ENCODE measurements around the gene PLCXD1.
A peak's percentile ranks its signal among the peaks of the same experiment; 100 is the strongest.
"Not testable (repeated sequence)": the region's sequence is repeated elsewhere in the genome, so short reads cannot be mapped to it uniquely, and the experiment has no call there.

PLCXD1 gene

GRCh38 chrX:305781-306613, 24.8 kb downstream of the PLCXD1 start:
- H3K36me3 Mint-ChIP-seq, result peaks cover 16% of the 10 kb centered on the region
- H3K4me1 Mint-ChIP-seq, H3K9me3 Mint-ChIP-seq, H3K27ac Mint-ChIP-seq, H3K4me3 Mint-ChIP-seq, H3K27me3 Mint-ChIP-seq: not testable (repeated sequence)

GRCh38 chrX:306614-307251, 25.6 kb downstream of the PLCXD1 start:
- H3K27me3 Mint-ChIP-seq, H3K9me3 Mint-ChIP-seq, H3K27ac Mint-ChIP-seq, H3K4me1 Mint-ChIP-seq, H3K4me3 Mint-ChIP-seq: not testable (repeated sequence)
- H3K36me3 Mint-ChIP-seq, result peaks cover 14% of the 10 kb centered on the region

- H3K27me3 Mint-ChIP-seq, result no peaks in the 10 kb centered on the region
- H3K36me3 Mint-ChIP-seq, result peaks cover 18% of the 10 kb centered on the region
- H3K4me1 Mint-ChIP-seq, result no peaks in the 10 kb centered on the region
Observed at GRCh38 chrX:307261-308111, 26.3 kb downstream of the PLCXD1 start.

GRCh38 chrX:308821-309520, 27.8 kb downstream of the PLCXD1 start:
- H3K27me3 Mint-ChIP-seq, result no peaks in the 10 kb centered on the region
- peaks cover 16% of the 10 kb centered on the region for H3K36me3 Mint-ChIP-seq
- H3K9me3 Mint-ChIP-seq, result no peaks in the 10 kb centered on the region
- H3K27ac Mint-ChIP-seq, result no peak overlapping the region
- H3K4me3 Mint-ChIP-seq, result no peak overlapping the region
- no peaks in the 10 kb centered on the region for H3K4me1 Mint-ChIP-seq

More at GRCh38 chrX:307261-308111, 26.3 kb downstream of the PLCXD1 start:
- no peaks in the 10 kb centered on the region for H3K9me3 Mint-ChIP-seq
- peak overlapping the region; percentile 46 for H3K27ac Mint-ChIP-seq
- no peak overlapping the region for H3K4me3 Mint-ChIP-seq

- H3K4me1 Mint-ChIP-seq, result no peaks in the 10 kb centered on the region
- peaks cover 13% of the 10 kb centered on the region for H3K36me3 Mint-ChIP-seq
- no peaks in the 10 kb centered on the region for H3K9me3 Mint-ChIP-seq
- no peaks in the 10 kb centered on the region for H3K27me3 Mint-ChIP-seq
- no peak overlapping the region for H3K4me3 Mint-ChIP-seq
- no peak overlapping the region for H3K27ac Mint-ChIP-seq
Observed at GRCh38 chrX:310621-311155, 29.5 kb downstream of the PLCXD1 start.

- Mint-ChIP-seq H3K4me3 (no peak overlapping the region), H3K27me3 (no peaks in the 10 kb centered on the region), H3K36me3 (peaks cover 10% of the 10 kb centered on the region), H3K9me3 (no peaks in the 10 kb centered on the region), H3K4me1 (no peaks in the 10 kb centered on the region), H3K27ac (no peak overlapping the region)
Observed at GRCh38 chrX:311156-312129, 30.3 kb downstream of the PLCXD1 start.

- Mint-ChIP-seq H3K36me3 (peaks cover 10% of the 10 kb centered on the region), H3K4me1 (peaks cover under 1% of the 10 kb centered on the region), H3K4me3 (no peak overlapping the region), H3K27ac (no peak overlapping the region), H3K27me3 (no peaks in the 10 kb centered on the region), H3K9me3 (no peaks in the 10 kb centered on the region)
Observed at GRCh38 chrX:312621-313331, 31.6 kb downstream of the PLCXD1 start.

GRCh38 chrX:313546-313945, 32.4 kb downstream of the PLCXD1 start:
- peaks cover 3% of the 10 kb centered on the region for H3K4me1 Mint-ChIP-seq
- no peak overlapping the region for H3K27ac Mint-ChIP-seq
- no peaks in the 10 kb centered on the region for H3K27me3 Mint-ChIP-seq
- H3K36me3 Mint-ChIP-seq, result peaks cover 10% of the 10 kb centered on the region
- H3K4me3 Mint-ChIP-seq, result no peak overlapping the region
- no peaks in the 10 kb centered on the region for H3K9me3 Mint-ChIP-seq

- Mint-ChIP-seq H3K27me3 (no peaks in the 10 kb centered on the region), H3K9me3 (no peaks in the 10 kb centered on the region), H3K36me3 (peaks cover 10% of the 10 kb centered on the region), H3K4me1 (peaks cover 3% of the 10 kb centered on the region), H3K4me3 (no peak overlapping the region), H3K27ac (no peak overlapping the region)
Observed at GRCh38 chrX:314049-314448, 32.9 kb downstream of the PLCXD1 start.

- no peak overlapping the region for H3K4me3 Mint-ChIP-seq
- peaks cover 7% of the 10 kb centered on the region for H3K36me3 Mint-ChIP-seq
- no peaks in the 10 kb centered on the region for H3K9me3 Mint-ChIP-seq
- H3K27ac Mint-ChIP-seq, result no peak overlapping the region
- H3K4me1 Mint-ChIP-seq, result peaks cover 3% of the 10 kb centered on the region
- no peaks in the 10 kb centered on the region for H3K27me3 Mint-ChIP-seq
Observed at GRCh38 chrX:314781-315595, 33.8 kb downstream of the PLCXD1 start.

- H3K36me3 Mint-ChIP-seq, result peaks cover 7% of the 10 kb centered on the region
- H3K4me1 Mint-ChIP-seq, result peaks cover 8% of the 10 kb centered on the region
- H3K27me3 Mint-ChIP-seq, result no peaks in the 10 kb centered on the region
- H3K4me3 Mint-ChIP-seq, result peak overlapping the region; percentile 63
- H3K27ac Mint-ChIP-seq, result no peak overlapping the region
- H3K9me3 Mint-ChIP-seq, result no peaks in the 10 kb centered on the region
Observed at GRCh38 chrX:316351-317325, 35.5 kb downstream of the PLCXD1 start.

GRCh38 chrX:317424-318067, 36.4 kb downstream of the PLCXD1 start:
- Mint-ChIP-seq H3K36me3 (peaks cover 2% of the 10 kb centered on the region), H3K9me3 (no peaks in the 10 kb centered on the region), H3K4me1 (peaks cover 10% of the 10 kb centered on the region), H3K4me3 (peak overlapping the region; percentile 87), H3K27me3 (no peaks in the 10 kb centered on the region), H3K27ac (peak overlapping the region; percentile 92)

Measured in activated naive CD4-positive, alpha-beta T cell treated with anti-CD3 and anti-CD28 coated beads, Interleukin-2, amount 50 U/mL, for 24 hours (primary cell).